Mucosa of rectum (tissue), 2 donors: ENCODE measurements around the gene LYRM1.

ENCODE experiments used
- H3K27ac ChIP-seq, 2 donors: one replicate each; pipeline ENCODE4 v1.7.0; 2013; ENCODE audit warnings: inconsistent platforms in 2 of 2, low read depth in 2 of 2, low read length in 2 of 2
- H3K27me3 ChIP-seq, 2 donors: one replicate each; pipeline ENCODE4 v1.7.0; 2013; ENCODE audit warnings: low read length in 2 of 2; ENCODE audit not compliant: control insufficient read depth in 2 of 2, insufficient read depth in 2 of 2
- H3K36me3 ChIP-seq, 2 donors: one replicate each; pipeline ENCODE4 v1.7.0; 2013; ENCODE audit warnings: low read length in 2 of 2; ENCODE audit not compliant: control insufficient read depth in 2 of 2, insufficient read depth in 2 of 2
- H3K4me1 ChIP-seq, 2 donors: one replicate each; pipeline ENCODE4 v1.7.0; 2013; ENCODE audit warnings: low read length in 2 of 2, mild to moderate bottlenecking in 1 of 2; ENCODE audit not compliant: control insufficient read depth in 2 of 2, insufficient read depth in 2 of 2
- H3K4me3 ChIP-seq, 2 donors: one replicate each; pipeline ENCODE4 v1.7.0; 2013; ENCODE audit warnings: low read length in 2 of 2
- H3K9ac ChIP-seq, 2 donors: one replicate each; pipeline ENCODE4 v1.7.0; 2013; ENCODE audit warnings: low read length in 2 of 2, low read depth in 1 of 2, mild to moderate bottlenecking in 1 of 2
- H3K9me3 ChIP-seq, 2 donors: one replicate each; pipeline ENCODE4 v1.7.0; 2013; ENCODE audit warnings: low read length in 2 of 2; ENCODE audit not compliant: control insufficient read depth in 2 of 2
- donor health status: healthy.
- donor health status: Normal muscosa, but diverticular disease.

LYRM1 gene

DNA sequence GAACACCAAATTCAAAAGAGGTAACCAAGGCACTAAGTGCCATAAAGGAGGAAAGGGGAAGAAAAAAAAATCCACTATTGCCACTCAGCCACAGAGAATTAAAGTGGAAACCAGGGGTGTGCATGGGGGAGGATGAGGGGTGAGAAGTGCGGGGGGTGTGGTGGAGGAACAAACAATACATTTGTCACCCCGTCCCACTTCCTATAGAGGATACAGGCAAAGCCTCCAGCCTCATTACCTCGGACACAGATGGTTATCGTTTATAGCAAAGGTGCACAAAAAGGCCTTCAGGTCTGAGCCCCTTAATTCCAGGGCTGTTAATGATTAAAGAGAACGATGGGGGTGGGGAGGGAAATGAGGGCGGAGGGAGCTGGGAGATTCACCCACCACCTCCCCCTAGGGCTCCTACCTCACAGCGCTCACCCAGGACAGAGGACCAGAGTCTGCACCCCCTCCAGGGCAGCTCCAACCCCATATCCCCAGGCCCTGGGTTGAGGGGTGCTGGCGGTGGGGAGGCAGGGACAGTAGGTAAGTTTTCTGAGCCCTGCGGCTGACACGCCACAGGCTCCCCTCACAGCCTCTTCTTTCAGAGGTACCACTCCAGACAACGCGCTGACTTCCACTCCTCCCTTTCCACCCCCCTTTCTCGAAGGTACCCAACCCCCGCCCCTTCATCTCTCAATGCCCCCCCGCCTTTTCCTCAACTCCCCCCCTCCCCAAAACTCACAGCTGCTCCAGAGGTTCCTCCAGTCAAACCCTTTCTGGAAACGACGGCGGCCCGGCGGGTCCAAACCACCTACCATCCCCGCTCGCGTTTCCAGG lies 883 bp upstream of the LYRM1 start:
- peaks cover under 1 to 10% of the 10 kb centered on the region in 2 donors for H3K36me3 ChIP-seq
- H3K4me1 ChIP-seq: peaks cover 21 to 23% of the 10 kb centered on the region in 2 donors
- H3K27me3 ChIP-seq: no peaks in the 10 kb centered on the region

DNA sequence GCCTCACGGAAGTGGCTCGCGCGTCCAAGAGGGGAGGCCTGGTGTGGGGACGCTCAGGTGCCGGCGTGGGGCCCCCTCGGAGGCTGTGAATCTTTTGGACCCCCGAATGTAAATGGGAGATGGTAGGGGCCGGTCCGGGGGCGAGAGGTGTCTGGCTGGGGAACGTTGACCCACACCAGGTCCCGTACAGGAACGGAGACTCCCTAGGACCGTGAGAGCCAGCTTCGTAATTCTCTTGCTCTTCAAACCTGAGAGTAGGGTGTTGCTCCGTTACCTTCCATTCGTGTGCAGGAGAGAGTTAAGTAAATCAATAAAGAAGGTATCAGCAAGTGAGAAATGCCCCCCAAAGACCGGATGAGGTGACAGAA lies 481 bp downstream of the LYRM1 start:
- H3K36me3 ChIP-seq: peaks cover 0 to 6% of the 10 kb centered on the region in 2 donors
- peaks cover 22 to 28% of the 10 kb centered on the region in 2 donors for H3K4me1 ChIP-seq
- H3K9me3 ChIP-seq: no peaks in the 10 kb centered on the region
- no peaks in the 10 kb centered on the region for H3K27me3 ChIP-seq
- peak overlapping the region; percentile 92 to 98 for H3K4me3 ChIP-seq
- peak overlapping the region; percentile 95 for H3K27ac ChIP-seq
- peak overlapping the region; percentile 90 to 92 for H3K9ac ChIP-seq

More for the DNA sequence above, 883 bp upstream of the LYRM1 start:
- Histone ChIP-seq H3K27ac (peak overlapping the region; percentile 95), H3K4me3 (peak overlapping the region; percentile 92 to 98), H3K9ac (peak overlapping the region; percentile 71 to 90), H3K9me3 (no peaks in the 10 kb centered on the region)

GRCh38 chr16:20901436-20902112 lies 1.0 kb downstream of the LYRM1 start:
- H3K4me1 ChIP-seq: peaks cover 22 to 32% of the 10 kb centered on the region in 2 donors
- peak overlapping the region; percentile 90 to 92 for H3K9ac ChIP-seq
- no peaks in the 10 kb centered on the region for H3K27me3 ChIP-seq
- peak overlapping the region; percentile 92 to 98 for H3K4me3 ChIP-seq
- H3K9me3 ChIP-seq: no peaks in the 10 kb centered on the region
- peak overlapping the region; percentile 95 for H3K27ac ChIP-seq
- peaks cover 0 to 4% of the 10 kb centered on the region in 2 donors for H3K36me3 ChIP-seq

- no peak overlapping the region for H3K4me3 ChIP-seq
- H3K36me3 ChIP-seq: no peaks in the 10 kb centered on the region
- H3K9me3 ChIP-seq: no peaks in the 10 kb centered on the region
- no peak overlapping the region for H3K9ac ChIP-seq
- H3K4me1 ChIP-seq: peaks cover 22 to 32% of the 10 kb centered on the region in 2 donors
- H3K27me3 ChIP-seq: no peaks in the 10 kb centered on the region
- peak overlapping the region in 1 of 2 donors; percentile 13 for H3K27ac ChIP-seq
Measured at GRCh38 chr16:20902426-20902825, 1.9 kb downstream of the LYRM1 start.

DNA sequence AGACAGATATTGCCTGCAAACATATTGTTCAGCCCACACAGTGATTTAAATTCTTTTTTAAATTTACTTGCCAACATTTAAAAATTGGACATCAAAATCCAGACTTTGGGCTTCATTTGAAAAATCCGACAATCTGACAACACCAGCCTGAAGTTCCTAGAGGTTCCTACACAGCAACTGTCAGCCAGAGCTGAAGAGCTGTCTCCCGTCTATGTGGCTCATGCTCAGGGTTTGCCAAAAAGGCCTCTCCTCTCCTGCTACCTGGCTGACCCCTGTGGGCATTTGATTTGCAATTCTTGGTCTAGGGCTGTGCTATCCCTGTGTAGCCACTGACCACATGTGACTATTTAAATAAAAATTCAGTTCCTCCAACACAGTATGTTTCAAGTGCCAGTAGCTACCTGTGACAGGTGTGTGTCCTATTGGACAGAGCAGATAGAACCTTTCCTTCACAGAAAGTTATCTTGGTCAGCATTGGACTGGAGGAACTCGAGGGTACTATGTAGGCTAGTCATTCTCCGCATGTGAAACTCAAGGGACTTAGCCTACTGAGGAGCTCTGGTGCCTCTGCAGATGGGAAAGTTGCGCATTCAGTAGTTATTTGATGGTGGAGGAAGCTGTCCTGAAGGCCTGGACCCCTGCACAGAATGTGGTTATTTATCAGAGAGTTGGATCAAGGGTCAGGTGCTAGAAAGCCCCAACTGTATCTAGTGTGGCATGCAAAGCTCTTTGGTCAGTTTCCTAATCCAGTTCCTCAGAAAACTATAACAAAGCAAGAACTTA lies 2.7 kb downstream of the LYRM1 start:
- H3K9me3 ChIP-seq: no peaks in the 10 kb centered on the region
- H3K4me1 ChIP-seq: peaks cover 22 to 32% of the 10 kb centered on the region in 2 donors
- no peak overlapping the region for H3K4me3 ChIP-seq
- H3K27ac ChIP-seq: peak overlapping the region in 1 of 2 donors; percentile 13
- H3K9ac ChIP-seq: no peak overlapping the region
- no peaks in the 10 kb centered on the region for H3K36me3 ChIP-seq
- no peaks in the 10 kb centered on the region for H3K27me3 ChIP-seq

- no peaks in the 10 kb centered on the region for H3K27me3 ChIP-seq
- no peak overlapping the region for H3K4me3 ChIP-seq
- H3K9ac ChIP-seq: no peak overlapping the region
- peaks cover 19 to 29% of the 10 kb centered on the region in 2 donors for H3K4me1 ChIP-seq
- no peaks in the 10 kb centered on the region for H3K36me3 ChIP-seq
- no peaks in the 10 kb centered on the region for H3K9me3 ChIP-seq
- peak overlapping the region; percentile 13 to 20 for H3K27ac ChIP-seq
Measured at GRCh38 chr16:20903899-20904506, 3.4 kb downstream of the LYRM1 start.

- H3K9ac ChIP-seq: no peak overlapping the region
- H3K27ac ChIP-seq: peak overlapping the region; percentile 20 to 21
- no peaks in the 10 kb centered on the region for H3K36me3 ChIP-seq
- peaks cover 13 to 29% of the 10 kb centered on the region in 2 donors for H3K4me1 ChIP-seq
- H3K9me3 ChIP-seq: no peaks in the 10 kb centered on the region
- no peak overlapping the region for H3K4me3 ChIP-seq
- no peaks in the 10 kb centered on the region for H3K27me3 ChIP-seq
Measured at GRCh38 chr16:20904507-20905081, 4.0 kb downstream of the LYRM1 start.

DNA sequence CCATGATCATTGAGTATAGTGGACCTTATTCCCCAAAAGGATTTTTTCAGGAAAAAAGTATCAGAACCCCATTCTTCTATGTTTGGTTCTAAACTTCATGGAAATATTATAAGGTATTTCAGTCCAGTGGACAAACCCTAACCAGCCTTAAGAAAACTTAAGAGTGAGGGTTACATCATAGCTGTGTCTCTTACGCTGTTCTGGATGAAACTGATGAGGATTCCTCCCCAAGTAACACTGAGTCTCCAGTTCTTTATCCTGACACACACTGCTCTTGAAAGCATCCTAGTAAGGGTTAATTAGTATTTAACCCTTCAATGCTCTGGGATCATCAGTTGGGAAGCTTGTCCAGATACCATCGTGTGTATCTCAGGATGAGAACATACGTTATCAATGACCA lies 5.0 kb downstream of the LYRM1 start:
- no peaks in the 10 kb centered on the region for H3K9me3 ChIP-seq
- no peak overlapping the region for H3K9ac ChIP-seq
- no peaks in the 10 kb centered on the region for H3K27me3 ChIP-seq
- peaks cover 11 to 29% of the 10 kb centered on the region in 2 donors for H3K4me1 ChIP-seq
- no peaks in the 10 kb centered on the region for H3K36me3 ChIP-seq
- peak overlapping the region; percentile 40 to 63 for H3K27ac ChIP-seq
- no peak overlapping the region for H3K4me3 ChIP-seq

DNA sequence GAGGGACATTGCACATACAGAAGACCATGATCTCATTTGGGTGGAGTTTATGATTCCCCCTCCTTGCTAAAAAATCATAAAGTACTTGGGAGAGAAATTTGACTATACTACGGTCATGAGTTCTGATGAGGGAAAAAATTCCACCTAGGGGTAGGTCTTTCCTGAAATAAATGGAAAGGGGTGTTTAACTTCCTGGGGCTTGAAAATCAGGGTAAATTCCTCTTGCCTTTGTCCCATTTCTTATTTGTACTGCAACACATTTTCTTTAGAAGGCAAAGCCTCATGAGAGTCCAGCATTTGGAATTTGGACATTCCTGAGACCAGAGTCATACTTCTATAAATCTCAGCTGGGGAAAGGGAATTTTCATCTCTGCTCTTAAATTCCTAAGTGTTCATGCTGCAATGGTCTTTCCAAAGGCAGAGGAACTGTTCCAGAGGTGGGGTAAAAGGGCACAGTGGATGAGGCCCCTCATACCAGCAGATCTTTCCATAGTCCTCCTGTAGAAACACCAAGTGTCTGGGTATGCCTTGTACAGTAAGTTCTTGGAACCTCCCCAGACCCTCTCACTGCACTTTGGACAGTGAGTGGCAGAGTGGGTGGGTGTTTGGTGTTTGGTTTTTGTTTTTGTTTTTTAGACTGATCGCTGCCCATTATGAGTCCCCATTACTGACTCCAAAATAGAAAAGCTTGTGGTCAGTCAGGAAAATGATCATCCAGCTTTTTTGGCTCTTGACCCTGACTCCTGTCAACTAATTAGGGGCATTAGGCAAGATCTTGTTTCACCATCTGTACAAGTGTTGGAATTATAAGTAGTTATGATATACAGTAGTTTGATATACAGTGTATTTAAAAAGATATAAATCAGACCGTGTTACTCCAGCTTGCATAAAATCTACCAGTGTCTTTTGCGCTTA lies 6.0 kb downstream of the LYRM1 start:
- Histone ChIP-seq H3K27me3 (no peaks in the 10 kb centered on the region), H3K36me3 (no peaks in the 10 kb centered on the region), H3K9ac (no peak overlapping the region), H3K4me1 (peaks cover 11 to 27% of the 10 kb centered on the region in 2 donors), H3K4me3 (no peak overlapping the region), H3K9me3 (no peaks in the 10 kb centered on the region), H3K27ac (peak overlapping the region; percentile 40 to 63)
